Fibroblast of skin of right biceps (primary cell): ENCODE data around the gene IKBKG.
"Not testable (repeated sequence)": the region's sequence is repeated elsewhere in the genome, so short reads cannot be mapped to it uniquely, and the experiment has no call there.

Source experiments
- DNase-seq: peaks from one replicate; pipeline ENCODE4 v3.0.0-alpha.2; 2013

Gene IKBKG

DNA sequence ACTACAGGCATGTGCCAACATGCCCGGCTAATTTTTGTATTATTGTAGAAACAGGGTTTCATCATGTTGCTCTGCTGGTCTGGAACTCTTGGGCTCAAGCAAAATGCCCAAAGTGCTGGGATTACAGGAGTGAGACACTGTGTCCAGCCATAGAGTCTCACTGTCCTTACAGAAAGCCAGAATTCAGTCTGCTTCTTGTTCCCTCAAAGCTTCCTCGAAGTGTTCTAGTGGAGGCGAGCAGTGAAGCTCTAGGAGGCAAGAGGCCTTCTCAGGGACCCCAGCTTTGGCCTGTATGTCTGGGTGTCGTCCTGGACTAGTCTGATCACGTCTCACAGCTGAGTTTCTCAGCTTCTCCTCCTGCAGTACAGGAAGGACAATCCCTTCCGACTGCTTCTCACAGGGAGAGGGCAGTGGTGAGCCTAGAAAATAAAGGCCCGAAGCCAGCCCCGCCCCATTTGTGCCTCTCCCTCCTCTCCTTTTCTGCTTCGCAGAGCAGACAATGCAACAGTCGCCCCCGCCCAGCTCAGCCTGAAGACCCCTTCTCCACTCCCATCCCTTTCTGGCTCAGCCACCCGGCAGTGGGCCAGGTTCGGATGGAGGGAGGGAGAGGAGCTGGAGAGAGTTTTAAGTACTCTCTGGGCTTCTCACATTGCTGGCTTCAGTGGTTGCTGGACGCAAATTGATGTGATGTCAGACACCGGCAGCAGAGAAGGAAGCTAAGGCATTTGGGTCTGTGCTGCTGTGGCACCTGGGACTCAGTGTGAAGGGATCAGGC, 20.3 kb upstream of the IKBKG start:
- DNase-seq, result peak; percentile 75

DNA sequence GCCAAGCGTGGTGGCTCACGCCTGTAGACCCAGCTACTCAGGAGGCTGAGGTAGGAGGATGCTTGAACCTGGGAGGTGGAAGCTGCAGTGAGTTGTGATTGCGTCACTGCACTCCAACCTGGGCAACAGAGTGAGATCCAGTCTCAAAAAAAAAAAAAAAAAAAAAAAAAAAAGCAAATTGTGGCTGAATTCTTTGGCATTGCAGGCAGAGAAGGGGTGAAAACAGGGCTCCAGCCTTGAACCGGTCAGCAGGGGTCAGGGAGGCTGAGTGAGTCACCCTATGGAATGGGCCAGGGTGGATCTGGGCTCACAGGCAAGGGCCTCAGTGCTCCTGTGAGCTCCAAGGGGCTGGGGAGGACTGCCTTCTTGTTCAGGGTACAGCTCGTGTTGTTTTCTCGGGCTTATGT, 18.2 kb upstream of the IKBKG start:
- DNase-seq, result no peak

DNA sequence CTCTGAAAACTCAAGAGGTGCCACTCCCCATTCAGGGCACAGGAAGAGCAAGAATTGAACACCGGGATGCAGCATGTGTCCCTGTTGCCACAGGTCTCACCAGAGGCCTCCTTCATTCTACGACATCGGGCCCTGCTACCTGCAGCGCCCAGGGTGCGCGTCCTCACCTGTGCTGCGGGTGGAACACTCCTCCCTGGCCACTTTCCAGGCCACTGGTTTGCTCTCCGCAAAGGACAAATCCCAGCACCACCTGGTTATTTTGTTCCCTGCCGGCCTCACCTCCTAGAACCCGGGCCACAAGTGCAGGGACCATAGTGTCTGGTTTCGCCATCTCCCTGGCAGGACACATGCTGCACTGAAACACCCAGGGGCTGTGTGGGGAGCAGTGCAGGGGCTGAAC, 17.1 kb upstream of the IKBKG start:
- DNase-seq, result no peak

DNA sequence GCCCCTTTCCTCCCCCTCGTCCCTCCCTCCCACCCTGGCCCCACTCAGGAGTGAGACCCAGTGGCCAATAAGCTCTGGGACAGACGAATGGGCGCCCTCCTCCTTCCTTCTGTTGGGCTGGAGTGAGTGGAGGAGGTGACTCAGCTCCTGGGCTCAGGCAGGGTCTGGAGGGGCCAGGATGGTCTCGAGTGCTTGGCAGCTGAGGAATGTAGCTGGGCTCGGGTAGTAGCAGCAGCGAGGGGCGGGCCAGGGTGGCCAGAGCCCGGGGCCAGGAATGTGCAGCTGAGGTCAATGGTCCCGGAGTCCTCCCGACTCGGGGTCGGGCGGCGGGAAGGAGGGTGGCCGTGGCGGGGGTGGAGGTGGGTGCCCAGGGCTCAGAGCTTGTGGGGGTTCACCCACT, 15.8 kb upstream of the IKBKG start:
- peak; percentile 28 for DNase-seq

DNA sequence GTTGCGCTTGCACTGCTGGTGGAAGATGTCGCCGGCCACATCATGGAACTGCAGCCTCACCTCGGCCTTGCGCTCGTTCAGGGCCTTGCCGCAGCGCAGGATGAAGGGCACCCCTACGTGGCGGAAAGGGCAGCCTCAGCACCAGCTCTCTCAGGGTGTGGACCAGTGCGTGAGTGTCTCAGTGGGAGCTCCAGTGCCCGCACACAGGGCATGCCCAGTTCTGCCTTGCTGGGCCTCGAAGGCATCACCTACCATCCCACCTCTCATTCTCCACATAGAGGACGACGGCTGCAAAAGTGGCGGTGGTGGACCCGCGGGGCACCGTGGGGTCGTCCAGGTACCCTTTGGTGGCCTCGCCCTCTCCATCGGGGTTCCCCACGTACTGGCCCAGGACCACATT, 14.7 kb upstream of the IKBKG start:
- DNase-seq, result no peak

DNA sequence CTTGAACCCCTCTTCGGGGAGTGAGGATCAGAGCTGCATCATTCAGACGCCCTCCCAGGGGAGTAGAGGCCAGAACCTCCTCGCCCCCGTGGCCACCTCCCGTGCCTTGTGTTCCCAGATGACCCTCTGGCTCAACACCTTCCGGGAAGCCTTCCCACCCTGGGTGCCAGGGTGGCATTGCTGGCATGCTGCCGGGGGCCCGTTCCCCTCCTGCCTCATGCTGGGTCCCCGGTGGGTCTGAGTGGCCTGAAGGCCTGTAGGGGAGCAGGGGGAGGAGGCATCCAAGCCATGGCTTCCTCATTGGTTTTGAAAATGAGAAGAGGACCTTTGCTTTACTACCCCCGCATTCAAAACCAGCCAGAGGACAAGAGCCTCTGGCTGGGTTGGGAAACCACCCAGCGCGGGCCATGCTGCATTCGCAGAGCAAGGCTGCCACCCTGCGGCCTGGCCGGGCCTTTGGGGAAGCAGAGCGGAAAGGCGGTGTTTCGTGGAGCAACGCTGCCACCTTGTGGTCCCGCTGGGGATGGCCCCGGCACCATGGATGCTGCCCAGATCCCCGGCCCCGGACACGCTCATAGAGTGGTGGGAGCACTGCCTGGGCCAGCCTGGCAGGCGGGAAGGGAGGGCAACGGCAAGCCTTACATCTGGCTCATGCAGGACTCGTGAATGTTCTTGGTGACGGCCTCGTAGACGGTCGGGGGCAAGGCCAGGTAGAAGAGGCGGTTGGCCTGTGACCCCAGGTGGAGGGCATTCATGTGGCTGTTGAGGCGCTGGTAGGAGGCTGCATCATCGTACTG, 12.7 kb upstream of the IKBKG start:
- DNase-seq, result peak; percentile 78

DNA sequence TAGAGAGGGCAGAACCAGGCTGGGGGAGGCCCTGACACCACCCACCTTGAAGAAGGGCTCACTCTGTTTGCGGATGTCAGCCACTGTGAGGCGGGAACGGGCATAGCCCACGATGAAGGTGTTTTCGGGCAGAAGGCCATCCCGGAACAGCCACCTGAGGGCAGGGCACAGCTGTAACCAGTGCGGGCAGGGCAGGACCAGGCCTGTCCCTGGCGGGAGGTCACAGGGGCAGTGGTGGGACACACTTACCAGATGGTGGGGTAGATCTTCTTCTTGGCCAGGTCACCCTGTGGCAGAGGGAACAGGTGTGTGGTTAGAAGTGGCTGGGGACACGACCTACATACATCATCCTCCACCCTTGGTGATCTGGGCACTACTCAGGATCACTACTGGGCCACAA, 11.5 kb upstream of the IKBKG start:
- DNase-seq, result no peak

DNA sequence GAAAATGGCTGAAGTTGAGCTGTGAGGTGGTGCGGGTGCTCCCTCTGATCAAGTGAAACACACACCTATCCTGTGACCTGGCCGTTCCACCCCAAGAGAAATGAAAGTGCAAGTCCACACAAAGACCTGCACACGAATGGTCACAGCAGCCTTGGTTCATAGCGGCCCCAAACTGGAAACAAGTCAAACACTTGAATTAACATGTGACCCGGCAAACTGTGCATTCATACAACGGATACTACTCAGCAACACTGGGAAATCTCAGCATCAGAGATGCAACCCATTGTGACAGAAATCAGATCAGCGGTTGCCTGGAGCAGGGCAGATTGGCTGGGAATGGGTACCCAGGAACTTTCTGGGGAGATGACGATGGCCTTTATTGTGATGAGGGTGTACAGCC, 8.3 kb upstream of the IKBKG start:
- no peak for DNase-seq

DNA sequence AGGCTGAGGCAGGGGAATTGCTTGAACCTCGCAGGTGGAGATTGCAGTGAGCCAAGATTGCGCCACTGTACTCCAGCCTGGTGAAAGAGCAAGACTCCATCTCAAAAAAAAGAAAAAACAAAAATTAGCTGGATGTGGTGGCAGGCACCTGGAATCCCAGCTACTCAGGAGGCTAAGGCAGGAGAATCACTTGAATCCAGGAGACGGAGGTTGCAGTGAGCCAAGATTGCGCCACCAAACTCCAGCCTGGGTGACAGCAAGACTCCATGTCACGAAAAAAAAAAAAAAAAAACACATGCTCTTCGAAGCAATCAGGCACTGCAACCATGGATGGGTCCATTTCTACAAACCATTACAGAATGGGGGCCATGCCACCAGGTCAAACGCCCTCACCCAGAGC, 7.1 kb upstream of the IKBKG start:
- DNase-seq, result not testable (repeated sequence)

DNA sequence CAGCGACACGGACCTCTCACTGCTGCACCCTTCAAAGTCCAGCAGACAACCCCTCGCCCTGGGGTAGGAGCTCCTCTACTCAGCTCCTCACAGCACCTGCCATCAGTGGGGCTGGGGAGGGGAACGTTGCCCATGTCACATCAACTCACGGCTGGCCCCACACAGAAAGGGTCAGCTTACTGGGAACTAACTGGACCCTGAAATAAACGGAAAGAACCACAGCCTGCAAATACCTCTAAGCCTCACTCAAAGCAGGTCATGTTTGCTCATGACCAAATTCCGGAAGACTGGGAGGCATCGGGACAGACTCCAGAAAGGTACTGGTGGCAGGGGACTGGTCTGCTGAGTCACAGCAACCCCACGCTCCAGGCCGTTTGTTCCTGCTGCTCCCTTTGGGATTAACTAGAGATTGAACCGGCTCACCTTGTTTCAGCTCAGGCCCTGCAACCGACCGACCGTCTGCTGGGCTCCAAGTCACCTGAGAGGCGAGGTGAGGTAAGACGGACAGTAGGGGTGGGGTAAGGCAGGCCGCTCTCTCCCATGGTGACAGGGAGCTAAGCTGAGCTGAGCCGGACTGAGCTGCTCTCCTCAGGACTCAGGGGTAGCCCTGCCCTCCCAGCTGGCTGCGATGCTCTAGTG, 6.4 kb upstream of the IKBKG start:
- DNase-seq, result no peak

DNA sequence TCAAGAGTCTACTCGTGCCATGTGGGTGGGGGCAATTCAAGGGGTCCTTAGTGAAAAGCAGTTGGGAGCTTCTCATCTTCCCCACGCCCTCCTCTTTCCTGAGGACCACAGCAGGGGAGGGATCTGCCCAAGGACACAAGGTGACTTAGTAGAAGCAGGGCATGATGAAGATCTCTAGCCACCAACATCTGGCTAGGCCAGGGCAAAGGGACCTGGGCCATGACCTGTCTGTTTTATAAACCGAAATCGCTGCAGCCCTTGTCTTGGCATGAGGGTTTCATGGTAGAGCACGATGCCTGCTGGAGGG, 5.9 kb upstream of the IKBKG start:
- DNase-seq, result no peak

DNA sequence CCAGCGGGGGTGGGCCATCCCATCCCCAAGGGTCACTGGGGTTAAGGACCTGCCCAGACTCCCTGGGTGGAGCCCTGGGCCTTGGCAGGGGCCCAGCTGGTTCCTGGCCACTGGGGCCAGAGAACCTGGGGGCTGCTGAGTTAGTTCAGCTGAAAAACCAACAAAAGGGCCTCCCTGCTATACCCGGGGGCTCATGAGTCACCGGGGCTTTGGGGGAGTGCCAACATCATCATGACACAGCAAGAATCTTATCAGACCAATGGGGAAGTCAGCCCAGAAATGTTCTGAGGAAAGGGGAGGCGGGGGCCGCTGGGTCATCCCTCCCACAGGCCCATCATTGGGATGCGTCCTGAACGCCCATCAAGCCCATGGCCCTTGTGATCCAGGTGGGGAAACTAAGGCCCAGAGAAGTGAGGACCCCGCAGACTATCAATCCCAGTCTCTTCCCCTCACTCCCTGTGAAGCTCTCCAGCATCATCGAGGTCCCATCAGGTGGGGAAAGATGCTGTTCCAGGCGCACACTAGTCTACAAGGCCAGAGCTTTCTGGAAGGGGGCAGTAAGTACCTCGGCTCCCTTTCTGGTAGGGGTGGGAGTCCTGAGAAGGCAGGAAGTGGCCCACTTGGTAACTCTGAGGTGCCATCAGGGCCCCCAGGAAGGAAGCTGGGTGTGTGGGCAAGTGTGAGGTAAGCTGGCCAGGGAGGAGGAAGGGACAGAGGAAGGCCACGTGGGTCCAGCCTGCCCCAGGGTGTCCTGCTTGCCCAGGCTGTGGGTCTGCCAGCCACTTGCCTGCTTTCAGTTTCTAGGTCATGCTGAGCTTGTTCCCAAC, 5.3 kb upstream of the IKBKG start:
- peak; percentile 96 for DNase-seq

DNA sequence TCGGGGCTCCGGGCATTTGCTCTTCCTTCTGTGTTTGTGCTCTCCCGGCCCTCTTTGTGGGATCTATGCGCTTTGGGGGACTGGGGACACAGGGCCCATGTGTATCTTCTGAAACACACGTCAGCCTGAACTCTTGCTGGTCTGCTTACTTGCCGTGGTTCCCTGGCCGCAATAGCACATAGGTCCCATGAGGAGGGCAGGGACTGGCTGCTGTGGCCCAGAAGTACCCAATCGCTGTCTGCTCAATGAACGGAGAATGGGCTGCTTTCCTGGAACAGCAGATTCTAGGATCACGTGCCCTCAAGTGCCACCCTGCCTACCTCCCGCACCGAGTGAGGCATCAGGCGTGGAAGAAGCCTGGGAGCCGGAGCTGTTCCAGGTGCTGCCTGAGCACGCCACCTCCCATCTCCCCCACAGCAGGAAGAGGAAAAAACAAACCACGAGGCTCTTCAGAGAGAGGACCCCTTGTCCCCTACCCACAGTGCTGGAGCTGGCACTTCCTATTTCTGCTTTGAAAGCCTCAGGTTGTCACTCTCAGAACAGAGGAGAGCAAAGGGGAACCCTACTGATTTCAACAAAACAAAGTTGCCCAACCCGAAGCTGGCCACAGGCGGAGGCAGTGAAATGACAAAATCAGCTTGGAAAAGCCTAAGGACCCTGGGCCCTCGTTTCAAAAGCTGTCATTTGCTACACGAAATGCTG, 4.5 kb upstream of the IKBKG start:
- no peak for DNase-seq

DNA sequence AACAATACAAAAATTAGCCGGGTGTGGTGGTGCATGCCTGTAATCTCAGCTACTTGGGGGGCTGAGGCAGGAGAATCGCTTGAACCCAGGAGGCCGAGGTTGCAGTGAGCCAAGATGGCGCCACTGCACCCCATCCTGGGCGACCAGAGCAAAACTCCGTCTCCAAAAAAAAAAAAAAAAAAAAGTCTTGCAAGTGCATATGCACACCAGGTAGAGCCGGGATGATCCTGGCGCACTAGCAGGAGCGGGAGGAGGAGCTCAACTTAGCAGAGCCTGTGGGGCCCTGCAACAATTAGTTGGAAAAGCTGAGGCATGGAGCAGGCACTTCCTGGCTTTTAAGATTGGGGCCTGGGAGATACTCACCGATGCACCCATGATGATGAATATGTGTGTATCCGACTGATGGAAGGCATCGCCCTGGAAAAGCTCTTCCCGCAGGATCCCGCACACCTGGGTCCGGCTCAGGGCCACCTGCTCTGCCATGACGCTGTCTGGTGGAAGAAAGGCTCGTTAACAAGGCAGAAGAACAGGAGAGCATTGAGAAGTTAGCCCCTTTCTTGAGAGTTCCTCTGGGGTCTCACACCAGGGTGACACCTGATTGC, 1.6 kb upstream of the IKBKG start:
- DNase-seq, result no peak

DNA sequence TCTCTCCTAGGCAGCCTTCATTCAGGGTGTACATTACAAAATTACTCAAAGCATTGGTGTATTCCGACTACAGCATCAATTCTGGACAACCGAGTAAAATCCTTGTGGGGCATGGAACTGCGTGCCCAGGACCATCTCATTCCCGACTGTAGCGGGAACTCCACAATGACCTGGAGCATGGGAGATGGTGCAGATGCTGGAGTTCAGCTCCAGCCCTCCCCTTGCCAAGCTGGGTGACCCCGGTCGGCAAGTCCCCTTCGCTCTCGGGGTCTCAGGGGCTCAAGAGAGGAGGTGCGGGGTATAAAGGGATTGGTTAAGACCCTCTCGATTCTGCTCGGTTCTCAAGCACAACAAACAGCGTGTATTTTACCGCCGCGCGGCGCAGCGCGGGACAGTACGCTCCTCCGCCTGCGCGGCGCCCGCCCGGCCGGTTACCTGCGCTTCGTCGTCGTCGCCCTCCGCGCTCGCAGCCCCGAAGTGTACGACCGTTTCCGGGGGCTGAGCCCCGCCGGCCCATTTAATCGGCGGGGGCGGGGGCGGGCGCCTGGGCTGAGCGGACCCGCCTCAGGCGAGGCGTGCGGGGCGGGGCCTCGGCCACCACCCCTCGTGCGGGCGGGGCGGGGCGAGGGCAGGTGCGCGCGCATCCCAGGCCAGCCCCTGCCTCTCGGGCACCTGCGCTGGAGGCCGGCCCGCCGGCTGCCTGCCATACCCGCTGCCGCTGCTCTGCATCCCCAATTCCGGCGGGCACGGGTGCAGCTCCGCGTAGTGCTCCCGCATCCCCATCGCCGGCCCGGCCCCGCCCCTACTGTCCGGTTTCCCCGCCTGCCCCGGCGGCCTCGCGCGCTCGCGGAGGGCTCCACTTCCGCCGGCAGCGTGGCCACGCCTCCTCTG, 821 bp upstream of the IKBKG start, which contains the start of gene G6PD:
TSS of gene G6PD (minus strand) at position 493 of the 891 bp plus-strand sequence. CDS start 691 bp downstream, outside the sequence.
- DNase-seq, result peak; percentile 70

DNA sequence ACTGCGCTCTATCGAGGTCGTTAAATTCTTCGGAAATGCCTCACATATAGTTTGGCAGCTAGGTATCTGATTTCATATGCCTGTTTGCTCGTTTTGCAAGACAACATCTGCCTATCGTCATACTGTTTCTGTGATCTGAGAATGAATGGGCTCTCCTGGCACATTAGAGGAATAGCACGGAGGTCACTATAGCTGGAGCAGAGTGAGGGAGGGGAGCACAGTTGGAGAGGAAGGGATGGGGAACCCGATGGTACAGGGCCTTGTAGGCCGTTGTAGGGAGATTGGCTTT, 552 bp downstream of the IKBKG start:
- DNase-seq, result peak; percentile 25

DNA sequence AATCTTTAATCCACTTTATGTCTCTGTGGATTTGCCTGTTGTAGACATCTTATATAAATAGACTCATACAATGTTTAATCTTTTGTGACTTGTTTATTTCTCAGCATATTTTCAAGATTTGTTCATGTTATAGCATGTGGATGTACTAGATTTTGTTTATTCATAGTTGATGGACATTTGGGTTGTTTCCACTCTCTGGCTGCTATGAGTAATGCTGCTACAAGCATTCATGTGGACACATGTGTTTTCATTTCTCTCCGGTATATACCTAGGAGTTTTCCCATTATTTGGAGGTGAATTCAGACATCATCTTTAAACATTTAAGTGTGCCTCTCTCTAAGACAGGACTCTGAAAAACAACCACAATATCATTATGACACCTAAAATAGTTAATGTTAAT, 2.3 kb downstream of the IKBKG start:
- DNase-seq, result no peak

DNA sequence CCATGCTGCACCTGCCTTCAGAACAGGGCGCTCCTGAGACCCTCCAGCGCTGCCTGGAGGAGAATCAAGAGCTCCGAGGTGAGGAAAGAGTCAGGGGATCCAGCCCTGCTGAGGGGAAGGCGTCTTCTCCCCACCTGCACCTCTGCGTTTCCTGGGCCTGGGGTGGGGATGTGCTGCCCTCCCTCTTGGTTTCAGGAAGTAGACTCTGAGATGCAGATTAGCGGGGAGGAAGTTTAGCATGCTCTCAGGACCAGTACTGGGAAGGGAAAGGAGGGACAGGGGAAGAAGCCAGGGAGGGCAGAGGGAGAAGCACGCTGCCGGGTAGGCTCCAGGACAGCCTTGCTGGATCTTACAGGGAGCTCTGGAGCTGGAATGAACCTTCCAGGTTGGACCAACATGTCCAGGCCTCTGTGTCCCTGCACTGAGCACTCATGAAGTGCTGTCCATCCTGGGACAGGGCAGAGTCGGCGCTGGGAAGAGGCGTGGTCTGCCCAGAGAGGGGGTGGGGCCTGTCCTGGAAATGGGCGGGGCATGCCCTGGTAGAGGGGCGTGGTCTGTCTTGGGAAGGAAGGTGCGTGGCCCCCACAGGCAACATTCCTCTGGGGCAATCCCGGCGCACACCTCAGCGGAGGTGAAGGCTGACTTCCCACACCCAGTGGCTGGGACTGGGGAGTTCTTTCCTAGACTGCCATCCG, 4.8 kb downstream of the IKBKG start:
- DNase-seq, result not testable (repeated sequence)

DNA sequence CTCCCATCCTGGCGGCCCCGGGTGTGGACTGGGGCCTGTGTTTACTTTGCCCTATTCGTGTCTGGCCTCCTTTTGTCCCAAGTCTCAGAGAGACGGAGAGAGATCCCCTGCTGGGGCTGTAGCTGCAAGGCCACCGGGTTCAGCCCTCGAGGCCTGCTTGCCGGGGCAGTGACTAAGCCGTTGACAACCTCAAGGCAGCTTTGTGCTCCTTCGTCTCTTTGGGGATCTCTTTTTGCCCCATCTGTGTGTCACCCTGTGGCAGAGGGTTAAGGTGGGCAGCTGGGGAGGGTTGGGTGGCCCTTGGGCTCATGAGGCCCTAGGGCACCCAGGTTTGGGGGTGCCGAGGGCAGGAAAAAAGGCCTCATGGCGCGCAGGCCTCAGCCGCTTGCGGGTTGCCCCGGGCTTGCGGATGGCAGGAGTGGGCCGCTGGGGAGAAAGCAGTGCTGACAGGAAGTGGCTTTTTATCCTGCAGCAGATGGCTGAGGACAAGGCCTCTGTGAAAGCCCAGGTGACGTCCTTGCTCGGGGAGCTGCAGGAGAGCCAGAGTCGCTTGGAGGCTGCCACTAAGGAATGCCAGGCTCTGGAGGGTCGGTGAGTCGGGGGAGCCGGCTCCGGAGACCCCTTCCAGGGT, 10.8 kb downstream of the IKBKG start:
- not testable (repeated sequence) for DNase-seq

DNA sequence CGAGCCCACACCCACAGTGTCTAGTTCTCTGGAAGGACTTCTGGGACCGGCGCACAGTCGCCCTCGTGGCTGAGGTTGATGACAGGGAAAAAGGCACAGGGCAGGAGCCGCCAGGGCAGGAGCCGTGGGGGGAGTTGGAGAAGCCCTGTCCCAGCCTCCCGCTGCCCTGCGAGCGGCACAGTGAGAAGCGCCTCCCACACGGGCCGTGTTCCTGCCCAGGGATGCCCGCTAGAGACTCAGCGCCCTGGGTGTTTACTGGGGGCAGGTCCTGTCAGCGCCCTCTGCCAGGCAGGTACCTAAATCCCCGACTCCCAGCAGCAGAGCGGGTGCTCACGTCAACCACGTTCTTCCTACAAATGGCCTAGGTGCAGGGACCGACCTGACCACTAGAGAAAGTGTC, 11.5 kb downstream of the IKBKG start:
- not testable (repeated sequence) for DNase-seq
